GM20000 (cell line): ENCODE measurements around the gene ZNF433.

Source experiments
- DNase-seq: peaks from one replicate; pipeline ENCODE4 v3.0.0; 2012; ENCODE audit warnings: low spot score
- CTCF ChIP-seq: IDR thresholded peaks from 2 replicates; pipeline ENCODE4 v1.5.1; 2012; ENCODE audit warnings: mild to moderate bottlenecking, control low read depth; ENCODE audit errors: extremely low read depth, missing control alignments

ZNF433 gene

GRCh38 chr19:11970174-11970573, 65.3 kb downstream of the ZNF433 start:
- no peak for TF ChIP-seq CTCF

GRCh38 chr19:11964858-11965645, 70.4 kb downstream of the ZNF433 start, which contains the start of gene ZNF763:
ZNF763 (plus strand) TSS chr19:11965040; CDS start chr19:11965209, 169 bp downstream.
- no peak for TF ChIP-seq CTCF
- peak; percentile 92 for DNase-seq

More at GRCh38 chr19:11970174-11970573, 65.3 kb downstream of the ZNF433 start:
- no peak for DNase-seq
